Stimulated activated CD4-positive, alpha-beta T cell treated with anti-CD3 and anti-CD28 coated beads, Interleukin-4, amount 100 ng/mL, for 4 hours (primary cell): ENCODE results near the gene HSPA5.
"Not testable (repeated sequence)": the region's sequence is repeated elsewhere in the genome, so short reads cannot be mapped to it uniquely, and the experiment has no call there.

ENCODE experiments used
- DNase-seq, 2 experiments: peaks; one replicate each; pipeline ENCODE4 v3.0.0-alpha.2; 2020

HSPA5 gene

GRCh38 chr9:125241000-125241862, at the start of gene HSPA5:
Gene HSPA5 (minus strand): TSS chr9:125241343. CDS start chr9:125241126, 217 bp downstream.
- peak; percentile 98 to 100 for DNase-seq

DNA sequence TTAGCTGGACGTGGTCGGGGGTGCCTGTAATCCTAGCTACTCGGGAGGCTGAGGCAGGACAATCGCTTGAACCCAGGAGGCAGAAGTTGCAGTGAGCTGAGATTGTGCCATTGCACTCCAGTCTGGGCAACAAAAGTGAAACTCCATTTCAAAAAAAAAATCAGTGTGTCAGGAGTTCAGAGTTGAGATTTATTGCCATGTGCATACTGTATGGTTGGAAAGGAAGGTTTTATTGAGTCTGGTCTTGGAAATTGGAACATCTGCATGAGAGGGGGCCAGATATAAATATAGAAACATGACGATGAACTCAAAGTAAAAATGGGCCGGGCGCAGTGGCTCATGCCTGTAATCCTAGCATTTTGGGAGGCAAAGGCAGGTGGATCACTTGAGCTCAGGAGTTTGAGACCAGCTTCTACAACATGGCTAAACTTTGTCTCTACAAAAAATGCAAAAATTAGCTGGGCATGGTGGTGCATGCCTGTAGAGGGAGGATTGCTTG, 45.8 kb upstream of the HSPA5 start:
- DNase-seq = not testable (repeated sequence)

DNA sequence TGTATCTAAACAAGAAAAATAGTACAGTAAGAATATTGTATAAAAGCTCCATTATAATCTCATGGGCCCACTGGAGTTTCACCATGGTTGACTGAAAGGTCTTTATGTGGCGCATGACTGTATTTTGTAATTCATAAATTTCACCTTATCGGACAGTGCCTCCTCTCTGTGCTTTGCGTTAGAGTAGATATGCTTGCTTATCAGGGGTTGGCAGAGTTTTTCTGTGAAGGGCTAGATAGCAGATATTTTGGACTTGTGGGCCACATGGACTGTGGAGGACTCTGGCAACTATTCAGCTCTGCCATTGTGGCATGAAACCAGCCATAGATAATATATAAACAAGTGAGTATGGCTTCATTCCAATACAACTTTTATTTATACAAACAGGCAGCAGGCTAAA, 43.7 kb upstream of the HSPA5 start:
- DNase-seq = no peak

DNA sequence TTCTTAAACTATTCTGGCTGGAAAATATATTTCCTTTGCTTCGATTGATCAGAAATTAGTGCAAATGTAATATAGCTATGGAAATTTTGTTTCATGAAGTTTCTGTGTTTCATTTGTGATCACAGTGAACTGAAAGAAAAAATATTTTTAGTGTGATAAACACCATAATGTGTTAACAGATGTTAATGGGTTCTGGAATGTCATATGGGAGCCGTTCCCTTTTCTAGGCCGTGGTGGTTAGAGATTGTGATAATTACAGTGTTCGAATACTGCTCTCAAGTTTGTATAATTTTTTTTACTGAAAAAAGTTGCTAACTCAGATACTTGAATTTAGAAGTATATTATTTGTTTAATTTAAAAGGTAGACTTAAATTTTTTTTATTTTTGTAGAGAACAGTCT, 39.8 kb upstream of the HSPA5 start:
- DNase-seq = no peak

- no peak for DNase-seq
Observed at GRCh38 chr9:125277411-125277810, 36.3 kb upstream of the HSPA5 start.

- no peak for DNase-seq
Observed at GRCh38 chr9:125276771-125277170, 35.6 kb upstream of the HSPA5 start.

DNA sequence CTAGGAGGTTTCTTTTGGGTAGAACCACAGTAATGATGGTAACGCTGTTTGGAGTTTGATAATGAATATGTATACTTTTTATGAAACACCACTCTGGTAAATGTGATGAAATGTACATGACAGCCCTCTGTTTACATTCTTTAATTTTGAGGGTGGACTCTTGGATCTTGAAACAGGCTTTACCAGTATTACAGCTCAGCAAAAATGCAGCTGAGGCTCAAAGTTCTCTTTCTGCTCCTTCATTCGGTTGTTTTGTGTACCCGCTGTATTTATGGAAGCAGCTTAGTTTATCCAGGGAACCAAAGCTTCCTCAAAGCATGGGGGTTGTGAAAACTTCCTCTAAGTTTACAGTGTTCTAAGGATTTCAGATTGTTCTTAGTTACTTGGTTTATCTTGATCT, 31.6 kb upstream of the HSPA5 start:
- DNase-seq = no peak

- no peak for DNase-seq
Observed at GRCh38 chr9:125271081-125271480, 29.9 kb upstream of the HSPA5 start.

DNA sequence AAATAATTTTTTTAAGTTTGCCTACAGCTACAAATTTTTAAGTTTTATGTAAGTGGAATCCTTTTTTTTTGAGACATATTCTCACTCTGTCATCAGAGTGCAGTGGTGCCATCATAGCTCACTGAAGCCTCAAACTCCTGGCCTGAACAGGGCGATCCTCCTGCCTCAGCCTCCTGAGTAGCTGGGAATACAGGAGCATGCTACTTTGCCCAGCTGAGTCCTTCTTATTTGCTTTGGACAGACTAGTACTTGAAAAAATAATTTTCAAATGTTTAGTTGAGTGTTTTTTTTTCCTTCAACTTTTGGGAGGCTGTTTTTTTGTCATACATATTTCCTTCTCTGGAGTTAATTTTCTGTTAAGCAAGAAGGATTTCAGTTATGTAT, 27.9 kb upstream of the HSPA5 start:
- no peak for DNase-seq

DNA sequence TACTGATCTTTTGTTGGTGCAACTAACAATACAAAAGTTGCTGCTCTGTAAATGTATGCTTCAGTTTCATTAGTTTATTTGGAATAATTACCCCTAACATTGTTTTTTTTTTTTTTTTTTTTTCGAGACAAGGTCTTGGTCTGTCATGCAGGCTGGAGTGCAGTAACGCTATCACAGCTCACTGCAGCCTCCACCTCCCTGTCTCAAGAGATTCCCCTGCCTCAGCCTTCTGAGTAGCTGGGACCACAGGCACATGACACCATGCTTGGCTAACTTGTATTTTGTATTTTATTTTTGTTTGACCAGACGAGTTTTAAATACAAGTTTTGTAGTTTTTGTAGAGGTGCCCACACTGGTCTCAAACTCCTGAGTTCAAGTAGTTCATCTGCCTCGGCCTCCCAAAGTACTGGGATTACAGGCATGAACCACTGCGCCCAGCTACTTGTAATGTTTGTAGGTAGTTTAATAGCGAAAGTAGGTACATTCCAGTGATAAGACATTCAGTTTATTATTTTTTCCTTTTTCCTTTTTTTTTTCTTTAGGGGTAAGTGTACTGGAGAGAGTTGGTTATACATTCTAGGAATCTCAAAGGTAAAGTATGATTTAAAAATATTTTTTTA, 27.4 kb upstream of the HSPA5 start:
- DNase-seq = no peak

- DNase-seq = not testable (repeated sequence)
Observed at GRCh38 chr9:125264068-125264467, 22.9 kb upstream of the HSPA5 start.

- no peak for DNase-seq
Observed at GRCh38 chr9:125262294-125262991, 21.3 kb upstream of the HSPA5 start.

- DNase-seq = peak; percentile 84
Observed at GRCh38 chr9:125261501-125262293, 20.6 kb upstream of the HSPA5 start, which contains the start of gene GAPVD1. Gene GAPVD1 (plus strand): TSS chr9:125261826. CDS start chr9:125298922, 37,096 bp downstream.

DNA sequence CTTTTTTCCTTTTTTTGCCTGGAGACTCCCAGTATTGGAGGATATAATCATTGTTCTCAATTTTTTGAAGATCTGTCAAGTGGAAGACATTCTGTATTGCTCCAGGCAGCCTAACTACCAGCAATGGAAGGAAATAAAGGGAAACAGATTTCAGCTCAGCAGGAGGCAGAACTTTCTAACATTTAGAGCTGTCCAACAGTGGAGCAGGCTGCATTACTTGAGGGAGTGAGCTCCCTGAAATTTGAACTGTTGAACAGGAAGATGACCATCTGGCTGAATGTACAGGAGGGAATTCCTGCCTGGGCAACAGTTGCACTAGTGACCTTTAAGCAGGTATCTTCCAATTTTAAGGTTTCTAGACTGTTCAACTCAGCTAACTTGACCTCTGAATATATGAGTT, 19.4 kb upstream of the HSPA5 start:
- no peak for DNase-seq

DNA sequence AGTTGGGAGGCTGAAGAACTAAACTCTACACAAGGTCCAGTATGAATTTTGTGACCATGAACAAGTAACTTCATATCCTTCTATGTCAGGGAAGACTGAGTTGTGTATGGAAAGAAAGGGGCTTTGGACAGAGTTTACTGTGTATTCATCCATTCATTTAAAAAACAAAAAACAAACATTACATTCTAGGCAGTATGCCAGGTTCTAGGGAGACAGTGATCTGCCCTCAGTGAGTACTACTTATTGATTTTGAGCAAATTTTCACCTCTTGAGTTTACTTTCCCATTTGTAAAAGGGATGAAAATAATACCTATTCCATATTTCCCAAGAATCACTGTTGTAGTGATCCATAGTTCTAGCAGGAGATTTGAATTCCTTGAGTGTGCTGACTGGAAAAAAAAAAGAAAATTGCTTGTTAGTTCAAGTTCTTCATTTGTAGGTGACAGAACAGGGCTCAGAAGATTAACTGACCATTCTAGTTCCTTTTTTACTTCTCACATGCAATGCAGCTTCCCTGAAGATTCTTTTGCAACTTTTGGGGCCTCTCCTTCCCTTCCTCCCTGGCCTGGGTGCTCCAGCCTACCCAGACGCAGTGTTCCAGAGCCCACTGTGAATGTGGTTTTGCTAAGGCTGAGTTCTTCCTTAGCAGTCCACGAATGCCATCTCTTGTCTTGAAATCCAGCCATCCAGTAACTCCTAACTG, 17.8 kb upstream of the HSPA5 start:
- DNase-seq = no peak

DNA sequence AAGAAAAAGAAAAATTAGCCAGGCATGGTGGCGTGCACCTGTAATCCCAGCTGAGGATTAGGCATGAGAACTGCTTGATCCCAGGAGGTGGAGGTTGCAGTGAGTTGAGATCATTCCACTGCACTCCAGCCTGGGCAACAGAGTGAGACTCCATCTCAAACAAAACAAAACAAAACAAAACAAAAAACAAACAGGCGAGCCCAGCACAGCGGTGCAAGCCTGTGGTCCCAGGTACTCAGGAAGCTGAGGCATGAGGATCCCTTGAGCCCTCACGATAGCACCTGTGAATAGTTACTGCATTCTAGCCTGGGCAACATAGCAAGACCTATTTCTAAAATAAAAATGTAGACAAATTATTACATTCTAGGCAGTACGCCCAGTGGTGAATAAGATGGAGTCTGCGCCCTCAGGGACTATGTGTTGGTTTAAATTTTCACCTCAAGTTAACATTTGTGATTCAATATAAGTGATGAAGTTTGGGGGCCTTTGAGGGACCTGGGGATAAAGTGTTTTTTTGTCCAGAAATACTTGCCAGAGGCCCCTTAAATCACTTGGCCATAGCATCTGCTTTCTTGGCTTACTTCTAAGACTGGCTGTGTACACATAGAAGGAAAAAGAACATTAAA, 17.1 kb upstream of the HSPA5 start:
- DNase-seq = no peak

DNA sequence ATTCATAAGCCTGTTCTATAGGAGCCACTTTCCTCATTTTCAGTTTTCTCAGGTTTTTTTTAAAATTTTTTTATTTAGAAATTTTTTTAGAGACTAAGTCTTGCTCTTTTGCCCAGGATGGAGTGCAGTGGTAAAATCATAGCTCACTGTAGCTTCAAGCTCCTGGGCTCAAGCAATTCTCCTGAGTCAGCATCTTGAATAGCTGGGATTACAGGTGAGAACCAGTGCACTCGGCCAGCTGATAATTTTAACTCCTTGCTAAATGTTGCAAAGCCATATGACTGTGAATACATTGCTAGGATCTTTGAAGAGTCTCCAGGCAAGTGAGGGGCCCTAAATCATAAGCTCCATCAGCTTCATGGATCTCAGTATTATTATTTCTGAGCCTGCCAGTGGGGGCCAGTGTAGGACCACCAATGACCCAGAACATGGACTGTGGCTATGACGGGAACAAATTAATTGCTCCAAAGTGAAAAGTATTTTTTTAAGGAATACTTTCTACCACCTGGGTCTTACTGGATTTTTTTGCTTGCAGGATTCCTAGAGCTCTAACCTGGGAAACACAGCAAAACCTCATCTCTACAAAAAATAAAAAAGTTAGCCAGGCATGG, 14.7 kb upstream of the HSPA5 start:
- no peak for DNase-seq

DNA sequence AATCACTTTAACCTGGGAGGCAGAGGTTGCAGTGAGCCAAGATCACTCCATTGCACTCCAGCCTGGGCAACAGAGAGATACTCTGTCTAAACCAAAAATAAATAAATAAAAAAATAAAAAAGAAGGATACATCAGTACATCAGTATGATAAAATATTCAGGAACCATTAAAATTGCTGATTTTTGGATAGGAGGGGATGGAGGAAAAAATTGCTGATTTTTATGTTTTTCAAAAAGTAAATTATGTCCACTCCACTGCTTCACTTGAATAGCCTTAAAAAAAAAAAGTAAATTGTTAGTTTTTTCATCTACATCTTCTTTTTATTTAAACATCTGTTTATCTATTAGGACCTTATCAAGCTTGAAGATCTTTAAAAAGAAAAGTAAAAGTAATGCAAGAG, 13.1 kb upstream of the HSPA5 start:
- DNase-seq = no peak

GRCh38 chr9:125246261-125246667, 5.1 kb upstream of the HSPA5 start:
- DNase-seq = no peak

DNA sequence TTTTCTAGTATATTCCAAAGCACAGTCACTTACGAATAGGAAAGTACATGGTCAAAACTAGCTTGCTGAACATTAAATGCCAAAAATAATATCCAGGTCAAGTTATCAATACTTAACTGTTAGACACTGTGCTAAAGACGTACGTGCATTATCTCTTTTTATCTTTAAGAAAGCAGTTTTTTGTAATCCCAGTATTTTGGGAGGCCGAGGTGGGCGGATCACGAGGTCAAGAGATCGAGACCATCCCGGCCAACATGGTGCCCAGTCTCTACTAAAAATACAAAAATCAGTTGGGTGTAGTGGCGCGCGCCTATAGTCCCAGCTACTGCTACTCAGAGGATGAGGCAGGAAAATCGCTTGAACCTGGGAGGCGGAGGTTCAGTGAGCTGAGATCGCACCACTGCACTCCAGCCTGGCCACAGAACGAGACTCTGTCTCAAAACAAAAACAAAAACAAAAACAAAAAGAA, 2.7 kb upstream of the HSPA5 start:
- no peak for DNase-seq
